GM23338 (cell line): Measurements from ENCODE around the gene KRTAP10-5. TPM values are rescaled to one million over a fixed set of nuclear protein-coding genes. Genes with fewer than 3 reads are reported as not detected.

Source experiments
- ATAC-seq: fragments of 200-7000 bp; cut with Tn5 transposase; 3 replicates; pipeline ENCODE4 v1.9.1; 2020
- DNase-seq: peaks from one replicate; pipeline ENCODE4 v3.0.0-alpha.2; 2015; ENCODE audit warnings: low spot score
- H2AFZ ChIP-seq: fragments of 200-600 bp; sonication (generic); 2 replicates; pipeline ENCODE4 v1.8.0; 2016; ENCODE audit warnings: antibody characterized with exemption, mild to moderate bottlenecking, moderate library complexity
- H3F3A ChIP-seq: fragments of 200-600 bp; sonication (generic); replicated peaks from 2 replicates; pipeline ENCODE4 v1.8.0; 2017; ENCODE audit warnings: antibody characterized with exemption, mixed run types, low read depth
- H3K27ac ChIP-seq: fragments of 200-600 bp; sonication (generic); 2 replicates; pipeline ENCODE4 v1.6.1; 2016; ENCODE audit warnings: low read depth
- H3K27me3 ChIP-seq: fragments of 200-600 bp; sonication (generic); 2 replicates; pipeline ENCODE4 v1.8.0; 2016; ENCODE audit warnings: mild to moderate bottlenecking, mixed run types, moderate library complexity; ENCODE audit not compliant: insufficient read depth
- H3K36me3 ChIP-seq: fragments of 200-600 bp; sonication (generic); 2 replicates; pipeline ENCODE4 v1.8.0; 2016; ENCODE audit warnings: mild to moderate bottlenecking; ENCODE audit not compliant: insufficient read depth
- H3K4me1 ChIP-seq: fragments of 200-600 bp; sonication (generic); 2 replicates; pipeline ENCODE4 v1.8.0; 2016; ENCODE audit warnings: mild to moderate bottlenecking, moderate library complexity; ENCODE audit not compliant: insufficient read depth
- H3K4me2 ChIP-seq: fragments of 200-600 bp; sonication (generic); 2 replicates; pipeline ENCODE4 v1.7.1; 2017; ENCODE audit warnings: mixed run types
- H3K4me3 ChIP-seq: fragments of 200-600 bp; sonication (generic); 2 replicates; pipeline ENCODE4 v1.6.1; 2016; ENCODE audit warnings: mixed run types
- H3K79me2 ChIP-seq: fragments of 200-600 bp; sonication (generic); replicated peaks from 2 replicates; pipeline ENCODE4 v1.8.0; 2017; ENCODE audit warnings: mild to moderate bottlenecking; ENCODE audit not compliant: insufficient read depth
- H3K9me2 ChIP-seq: fragments of 200-600 bp; sonication (generic); 2 replicates; pipeline ENCODE4 v1.8.0; 2017; ENCODE audit not compliant: insufficient read depth
- H4K20me1 ChIP-seq: fragments of 200-600 bp; sonication (generic); replicated peaks from 2 replicates; pipeline ENCODE4 v1.8.0; 2017; ENCODE audit warnings: mild to moderate bottlenecking; ENCODE audit not compliant: insufficient read depth
- H3K27ac Mint-ChIP-seq: 2 replicates; pipeline ENCODE4 v1.8.0; 2020; ENCODE audit warnings: inconsistent platforms, mild to moderate bottlenecking, moderate library complexity, mixed read lengths
- H3K27me3 Mint-ChIP-seq: 3 replicates; pipeline ENCODE4 v1.8.0; 2022; ENCODE audit warnings: low read depth, mild to moderate bottlenecking, moderate library complexity, mixed read lengths, inconsistent platforms; ENCODE audit not compliant: insufficient read depth, poor library complexity
- H3K36me3 Mint-ChIP-seq: 3 replicates; pipeline ENCODE4 v1.8.0; 2021; ENCODE audit warnings: low read depth, mild to moderate bottlenecking, inconsistent platforms, moderate library complexity, mixed read lengths
- H3K4me1 Mint-ChIP-seq: 3 replicates; pipeline ENCODE4 v1.8.0; 2020; ENCODE audit warnings: mild to moderate bottlenecking, inconsistent platforms, mixed read lengths
- H3K4me3 Mint-ChIP-seq: 3 replicates; pipeline ENCODE4 v1.8.0; 2021; ENCODE audit warnings: moderate library complexity, mild to moderate bottlenecking, inconsistent platforms, mixed read lengths
- H3K9me3 Mint-ChIP-seq: 3 replicates; pipeline ENCODE4 v1.8.0; 2020; ENCODE audit warnings: moderate library complexity, mild to moderate bottlenecking, inconsistent platforms, mixed read lengths
- CTCF ChIP-seq, 2 experiments: fragments of 200-600 bp in 1 of 2; sonication (generic) in 1 of 2; conservative IDR thresholded peaks; 2 replicates each; pipeline versions ENCODE4 v1.5.1 to v1.6.1; 2016 to 2017; ENCODE audit warnings: antibody characterized with exemption in 2 of 2, low read depth in 2 of 2, mild to moderate bottlenecking in 2 of 2, moderate library complexity in 1 of 2
- EZH2 ChIP-seq: fragments of 200-600 bp; sonication (generic); IDR thresholded peaks from one replicate; pipeline ENCODE4 v1.8.0; 2017; ENCODE audit warnings: antibody characterized with exemption, mild to moderate bottlenecking, low read depth; ENCODE audit not compliant: unreplicated experiment
- EZH2phosphoT487 ChIP-seq: fragments of 200-600 bp; sonication (generic); IDR thresholded peaks from one replicate; pipeline ENCODE4 v1.8.1; 2018; ENCODE audit warnings: antibody characterized with exemption; ENCODE audit not compliant: unreplicated experiment
- NANOG ChIP-seq: IDR thresholded peaks from 2 replicates; pipeline ENCODE4 v1.6.1; 2016; ENCODE audit warnings: antibody characterized with exemption, borderline replicate concordance
- POLR2AphosphoS5 ChIP-seq: IDR thresholded peaks from 2 replicates; pipeline ENCODE4 v1.6.1; 2016; ENCODE audit warnings: antibody characterized with exemption, low read depth
- ZNF114 ChIP-seq: fragments of 250-450 bp; sonication (Bioruptor Pico); IDR thresholded peaks from 2 replicates; pipeline ENCODE4 v1.5.0; 2020; ENCODE audit warnings: mild to moderate bottlenecking, moderate library complexity
- ZNF331 ChIP-seq: fragments of 250-450 bp; sonication (Bioruptor Pico); IDR thresholded peaks from 2 replicates; pipeline ENCODE4 v1.5.0; 2020; ENCODE audit warnings: low read depth, mild to moderate bottlenecking, moderate library complexity
- ZNF462 ChIP-seq: fragments of 250-450 bp; sonication (Bioruptor Pico); IDR thresholded peaks from 2 replicates; pipeline ENCODE4 v1.5.0; 2020; ENCODE audit warnings: mild to moderate bottlenecking, moderate library complexity
- polyA plus RNA-seq: library from polyadenylated mRNA; unstranded; fragments of >200 nt; fragmentation: Nextera tagmentation; extraction: Ambion mirVana; gene quantifications from 2 replicates; pipeline ENCODE4 v1.2.1, GENCODE V29; 2016
- total RNA-seq: library from RNA; depleted of rRNA; stranded (reverse); fragments of >200 nt; shearing (Covaris generic); gene quantifications from 2 replicates; pipeline ENCODE4 v1.2.3, GENCODE V29; 2014
- TF ChIP-seq, protein P1 (sequence below): IDR thresholded peaks from one replicate; pipeline ENCODE4 v1.6.1; 2018; ENCODE audit warnings: antibody characterized with exemption; ENCODE audit not compliant: unreplicated experiment

The KRTAP10-5 gene
- total and polyA plus RNA-seq, 2 experiments from 2014 or later, result not detected

- H3K27ac ChIP-seq, result peak overlapping the region; percentile 96; the same call in 1 of the 2 replicates
- Mint-ChIP-seq H3K9me3 (peaks cover 15% of the 10 kb centered on the region), H3K4me1 (peaks cover 43% of the 10 kb centered on the region), H3K36me3 (peaks cover 19% of the 10 kb centered on the region; the same call in 2 of the 3 replicates), H3K4me3 (no peak overlapping the region), H3K27ac (peak overlapping the region; percentile 39), H3K27me3 (peaks cover 20% of the 10 kb centered on the region)
- no peaks in the 10 kb centered on the region for H3K27me3 ChIP-seq
- peaks cover 25% of the 10 kb centered on the region for H3K4me1 ChIP-seq
- no peak overlapping the region; the same call in 1 of the 2 replicates for H2AFZ ChIP-seq
- no peak overlapping the region for H3K4me3 ChIP-seq
- H3K4me2 ChIP-seq, result peak overlapping the region; percentile 58; the same call in 1 of the 2 replicates
- H3F3A ChIP-seq, result no peaks in the 10 kb centered on the region
- no peaks in the 10 kb centered on the region for H4K20me1 ChIP-seq
- no peaks in the 10 kb centered on the region for H3K79me2 ChIP-seq
- no peak for ATAC-seq
- no peak for TF ChIP-seq EZH2
- TF ChIP-seq EZH2phosphoT487, result no peak
- H3K36me3 ChIP-seq, result no peaks in the 10 kb centered on the region; the same call in 1 of the 2 replicates
- no peaks in the 10 kb centered on the region for H3K9me2 ChIP-seq
- no peak for DNase-seq
These were observed 32.6 kb downstream of the KRTAP10-5 start for GRCh38 chr21:44547656-44548331.

DNA sequence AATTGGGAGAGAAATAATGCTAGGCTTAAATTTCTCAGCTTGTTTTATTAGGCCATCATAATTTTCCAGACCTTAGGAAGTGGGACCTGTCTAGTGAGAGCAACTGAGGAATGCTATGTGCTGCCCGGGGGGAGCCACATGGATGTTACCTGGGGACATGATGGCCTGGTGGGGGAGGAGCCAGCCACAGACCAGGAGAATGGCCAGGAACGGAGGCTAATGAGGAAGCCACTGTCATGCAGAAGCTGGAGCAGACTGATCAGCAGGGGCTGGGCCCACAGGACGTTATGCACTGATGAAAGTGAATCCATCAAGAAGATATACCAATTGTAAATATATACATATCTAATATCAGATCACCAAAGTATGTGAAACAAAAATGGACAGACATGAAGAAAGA is 35.8 kb downstream of the KRTAP10-5 start:
- Mint-ChIP-seq H3K9me3 (peaks cover 15% of the 10 kb centered on the region), H3K27me3 (peaks cover 12% of the 10 kb centered on the region)
- no peak for ATAC-seq
- TF ChIP-seq CTCF (conservative IDR thresholded peaks at IDR 0.05; ENCODE audit: low read depth in 2 of 2) (no peak), NANOG (no peak), ZNF114 (CRISPR knock-in tag) (no peak), POLR2AphosphoS5 (no peak), EZH2phosphoT487 (no peak), EZH2 (no peak), ZNF462 (no peak), ZNF331 (CRISPR knock-in tag) (no peak)
- TF ChIP-seq, protein P1, sequence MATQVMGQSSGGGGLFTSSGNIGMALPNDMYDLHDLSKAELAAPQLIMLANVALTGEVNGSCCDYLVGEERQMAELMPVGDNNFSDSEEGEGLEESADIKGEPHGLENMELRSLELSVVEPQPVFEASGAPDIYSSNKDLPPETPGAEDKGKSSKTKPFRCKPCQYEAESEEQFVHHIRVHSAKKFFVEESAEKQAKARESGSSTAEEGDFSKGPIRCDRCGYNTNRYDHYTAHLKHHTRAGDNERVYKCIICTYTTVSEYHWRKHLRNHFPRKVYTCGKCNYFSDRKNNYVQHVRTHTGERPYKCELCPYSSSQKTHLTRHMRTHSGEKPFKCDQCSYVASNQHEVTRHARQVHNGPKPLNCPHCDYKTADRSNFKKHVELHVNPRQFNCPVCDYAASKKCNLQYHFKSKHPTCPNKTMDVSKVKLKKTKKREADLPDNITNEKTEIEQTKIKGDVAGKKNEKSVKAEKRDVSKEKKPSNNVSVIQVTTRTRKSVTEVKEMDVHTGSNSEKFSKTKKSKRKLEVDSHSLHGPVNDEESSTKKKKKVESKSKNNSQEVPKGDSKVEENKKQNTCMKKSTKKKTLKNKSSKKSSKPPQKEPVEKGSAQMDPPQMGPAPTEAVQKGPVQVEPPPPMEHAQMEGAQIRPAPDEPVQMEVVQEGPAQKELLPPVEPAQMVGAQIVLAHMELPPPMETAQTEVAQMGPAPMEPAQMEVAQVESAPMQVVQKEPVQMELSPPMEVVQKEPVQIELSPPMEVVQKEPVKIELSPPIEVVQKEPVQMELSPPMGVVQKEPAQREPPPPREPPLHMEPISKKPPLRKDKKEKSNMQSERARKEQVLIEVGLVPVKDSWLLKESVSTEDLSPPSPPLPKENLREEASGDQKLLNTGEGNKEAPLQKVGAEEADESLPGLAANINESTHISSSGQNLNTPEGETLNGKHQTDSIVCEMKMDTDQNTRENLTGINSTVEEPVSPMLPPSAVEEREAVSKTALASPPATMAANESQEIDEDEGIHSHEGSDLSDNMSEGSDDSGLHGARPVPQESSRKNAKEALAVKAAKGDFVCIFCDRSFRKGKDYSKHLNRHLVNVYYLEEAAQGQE, result no peak

More for the DNA sequence above, 35.8 kb downstream of the KRTAP10-5 start:
- Histone ChIP-seq H3K36me3 (no peaks in the 10 kb centered on the region; the same call in 1 of the 2 replicates), H3K79me2 (no peaks in the 10 kb centered on the region), H3K27ac (no peak overlapping the region), H4K20me1 (no peaks in the 10 kb centered on the region), H3K27me3 (no peaks in the 10 kb centered on the region), H2AFZ (no peak overlapping the region), H3F3A (no peaks in the 10 kb centered on the region), H3K4me1 (peaks cover 16% of the 10 kb centered on the region), H3K9me2 (no peaks in the 10 kb centered on the region), H3K4me3 (no peak overlapping the region), H3K4me2 (no peak overlapping the region)
- H3K36me3 Mint-ChIP-seq, result peaks cover 19% of the 10 kb centered on the region
- H3K4me3 Mint-ChIP-seq, result no peak overlapping the region
- no peak overlapping the region for H3K27ac Mint-ChIP-seq
- DNase-seq, result no peak
- peaks cover 20% of the 10 kb centered on the region for H3K4me1 Mint-ChIP-seq
